HFF-Myc (cell line): ENCODE measurements around the gene PADI3.

Experiments
- DNase-seq: peaks from one replicate; pipeline ENCODE4 v3.0.0-alpha.2; 2011; ENCODE audit warnings: low read depth; ENCODE audit errors: extremely low read depth
- H3K4me3 ChIP-seq: replicated peaks from 2 replicates; pipeline ENCODE4 v1.5.1; 2011; ENCODE audit warnings: low read depth, mild to moderate bottlenecking, control low read depth, low read length
- TF ChIP-seq, protein P1 (sequence below): IDR thresholded peaks from 2 replicates; pipeline ENCODE4 v1.5.1; 2012; ENCODE audit warnings: mild to moderate bottlenecking, low read depth, low read length, control low read depth; ENCODE audit errors: missing control alignments

The PADI3 gene

DNA sequence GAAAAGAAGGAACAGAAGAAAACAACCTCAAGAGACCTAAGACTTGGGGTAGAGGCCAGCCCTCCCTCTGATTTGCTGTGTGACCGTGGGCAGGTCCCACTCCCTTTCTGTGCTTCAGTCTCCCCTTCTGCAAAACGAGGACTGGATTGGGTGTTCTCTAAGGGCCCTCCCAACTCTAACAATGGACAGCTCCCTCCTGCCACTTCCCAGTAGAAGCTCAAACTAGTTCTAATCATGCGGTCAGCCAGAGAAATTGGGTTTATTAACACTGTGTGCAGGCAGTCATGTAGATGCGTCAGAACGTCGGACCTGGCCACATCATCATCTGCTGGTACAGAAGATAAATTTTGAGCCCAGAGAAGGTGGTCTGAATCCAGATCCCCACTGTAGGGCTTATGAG is 57.5 kb downstream of the PADI3 start:
- H3K4me3 ChIP-seq: no peak overlapping the region
- TF ChIP-seq, protein P1, sequence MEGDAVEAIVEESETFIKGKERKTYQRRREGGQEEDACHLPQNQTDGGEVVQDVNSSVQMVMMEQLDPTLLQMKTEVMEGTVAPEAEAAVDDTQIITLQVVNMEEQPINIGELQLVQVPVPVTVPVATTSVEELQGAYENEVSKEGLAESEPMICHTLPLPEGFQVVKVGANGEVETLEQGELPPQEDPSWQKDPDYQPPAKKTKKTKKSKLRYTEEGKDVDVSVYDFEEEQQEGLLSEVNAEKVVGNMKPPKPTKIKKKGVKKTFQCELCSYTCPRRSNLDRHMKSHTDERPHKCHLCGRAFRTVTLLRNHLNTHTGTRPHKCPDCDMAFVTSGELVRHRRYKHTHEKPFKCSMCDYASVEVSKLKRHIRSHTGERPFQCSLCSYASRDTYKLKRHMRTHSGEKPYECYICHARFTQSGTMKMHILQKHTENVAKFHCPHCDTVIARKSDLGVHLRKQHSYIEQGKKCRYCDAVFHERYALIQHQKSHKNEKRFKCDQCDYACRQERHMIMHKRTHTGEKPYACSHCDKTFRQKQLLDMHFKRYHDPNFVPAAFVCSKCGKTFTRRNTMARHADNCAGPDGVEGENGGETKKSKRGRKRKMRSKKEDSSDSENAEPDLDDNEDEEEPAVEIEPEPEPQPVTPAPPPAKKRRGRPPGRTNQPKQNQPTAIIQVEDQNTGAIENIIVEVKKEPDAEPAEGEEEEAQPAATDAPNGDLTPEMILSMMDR: no peak

DNA sequence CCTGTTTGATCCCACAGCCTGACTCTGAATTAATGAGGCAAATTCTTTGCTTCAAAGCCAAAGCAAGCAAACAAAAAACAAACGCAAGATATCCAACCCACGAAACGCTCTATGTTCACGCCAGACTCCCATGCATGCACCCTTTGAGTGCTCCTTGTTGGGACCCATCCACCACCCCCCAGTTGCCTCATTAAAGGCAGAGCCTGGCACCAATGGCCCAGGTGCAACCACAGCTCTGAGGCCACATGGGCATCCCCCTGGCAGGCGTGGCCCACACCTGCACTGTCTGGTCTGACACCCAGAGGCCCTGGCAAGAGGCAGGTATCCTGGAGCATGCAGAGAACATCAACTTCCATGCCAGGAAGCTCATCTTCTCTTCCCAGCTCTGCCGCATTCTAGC is 58.0 kb downstream of the PADI3 start:
- TF ChIP-seq, protein P1: no peak
- DNase-seq: no peak
- no peak overlapping the region for H3K4me3 ChIP-seq

More for the DNA sequence above, 57.5 kb downstream of the PADI3 start:
- DNase-seq: no peak

DNA sequence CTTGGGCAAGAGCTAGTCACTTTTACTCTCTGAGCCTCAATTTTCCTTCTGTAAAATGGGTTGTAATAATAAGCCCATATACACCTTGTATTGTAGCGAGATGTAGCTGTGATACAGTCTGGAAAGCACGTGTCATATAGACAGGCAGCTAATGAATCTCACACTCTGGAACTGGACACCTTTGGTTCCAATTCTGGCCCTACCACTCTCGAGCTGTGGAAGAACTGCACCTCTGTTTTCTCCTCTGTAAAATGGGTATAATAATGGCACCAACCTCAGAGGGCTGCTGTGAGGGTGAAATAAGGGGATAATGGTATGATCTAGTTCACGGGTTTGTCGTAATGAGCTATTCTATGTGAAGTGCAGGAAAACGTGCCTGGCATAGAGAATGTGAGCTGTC is 58.4 kb downstream of the PADI3 start:
- H3K4me3 ChIP-seq: no peak overlapping the region
- TF ChIP-seq, protein P1: no peak
- no peak for DNase-seq

DNA sequence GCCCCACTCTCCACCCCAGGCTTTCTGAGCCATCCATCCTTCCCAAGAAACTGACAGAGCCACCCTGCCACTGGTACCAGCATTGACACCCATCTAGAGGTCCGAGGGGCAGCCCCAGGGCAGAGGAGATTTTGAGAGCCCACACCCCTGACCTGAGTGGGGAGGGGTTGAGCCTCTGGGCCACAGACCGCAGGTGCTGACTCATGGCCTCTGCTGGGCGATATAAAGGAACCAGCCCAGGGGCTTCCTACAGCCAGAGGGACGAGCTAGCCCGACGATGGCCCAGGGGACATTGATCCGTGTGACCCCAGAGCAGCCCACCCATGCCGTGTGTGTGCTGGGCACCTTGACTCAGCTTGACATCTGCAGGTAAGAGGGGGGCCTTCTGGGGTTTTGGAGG is 59.0 kb downstream of the PADI3 start, which contains the start of gene PADI4:
PADI4 (plus strand) TSS at position 252 of the 400 bp plus-strand sequence; CDS start at position 278, 26 bp downstream.
- H3K4me3 ChIP-seq: no peak within 1 kb of the TSS
- TF ChIP-seq, protein P1: no peak
- no peak for DNase-seq

DNA sequence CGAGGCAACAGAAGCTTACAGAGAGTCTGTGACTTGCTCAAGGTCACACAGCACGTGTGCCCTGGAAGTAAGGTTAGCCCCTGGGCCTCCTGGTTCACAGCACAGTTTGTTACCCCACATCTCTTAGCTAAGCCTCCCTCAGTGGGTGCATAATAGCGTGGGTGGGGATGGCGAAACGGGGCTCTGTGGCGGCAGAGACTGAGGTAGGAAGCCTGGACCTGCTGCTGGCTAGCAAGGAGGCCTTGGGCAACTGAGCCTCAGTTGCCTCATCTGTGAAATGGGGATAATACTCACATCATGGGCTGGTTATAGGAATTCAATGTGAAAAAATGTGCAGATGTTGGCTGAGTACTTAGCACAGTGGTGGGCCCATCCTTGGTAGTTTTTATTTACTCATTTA is 59.7 kb downstream of the PADI3 start:
- no peak for DNase-seq
- TF ChIP-seq, protein P1: no peak
- H3K4me3 ChIP-seq: no peak overlapping the region

DNA sequence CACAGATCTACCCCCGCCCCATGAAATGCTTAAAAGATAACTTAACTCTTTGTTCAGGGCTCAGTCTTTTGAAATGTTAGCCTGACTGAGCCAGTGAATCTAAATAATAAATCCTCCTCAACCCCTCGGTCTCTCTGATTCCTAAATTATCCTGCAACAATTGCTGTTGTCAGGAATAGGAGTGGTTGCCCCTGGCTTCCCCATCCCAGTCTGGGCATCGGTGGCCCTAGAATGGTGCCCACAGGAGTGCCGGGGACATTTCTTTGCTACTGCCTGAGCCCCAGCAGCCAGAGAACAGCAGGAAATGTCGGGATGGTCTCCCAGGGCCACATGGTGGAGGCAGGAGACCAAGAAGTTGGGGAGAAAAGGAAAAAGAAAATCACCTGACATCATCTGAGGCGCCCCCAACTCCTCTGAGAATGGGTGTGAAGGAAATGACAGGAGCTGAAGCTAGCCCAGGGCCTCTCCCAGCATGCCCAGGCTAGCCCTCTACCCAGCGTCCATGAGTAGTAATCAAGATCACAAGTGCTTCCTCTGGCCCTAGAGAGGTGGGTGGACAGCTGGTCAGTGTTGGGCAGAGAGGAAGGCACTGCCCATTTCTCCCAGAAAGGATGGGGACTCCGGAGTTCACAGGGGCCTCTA is 60.6 kb downstream of the PADI3 start:
- no peak overlapping the region for H3K4me3 ChIP-seq
- no peak for DNase-seq
- TF ChIP-seq, protein P1: no peak
